OCI-LY1 (cell line): ENCODE results near the gene FEZ2.

Experiments
- H2AFZ ChIP-seq: fragments of 200-600 bp; sonication (generic), shearing (Covaris generic); 2 replicates; pipeline ENCODE4 v1.6.0; 2014; ENCODE audit warnings: antibody characterized with exemption, mild to moderate bottlenecking, low read length
- H3F3A ChIP-seq: fragments of 200-600 bp; sonication (generic), shearing (Covaris generic); 2 replicates; pipeline ENCODE4 v1.6.0; 2014; ENCODE audit warnings: mild to moderate bottlenecking, antibody characterized with exemption, low read length, moderate library complexity; ENCODE audit not compliant: insufficient read depth
- H3K27ac ChIP-seq: fragments of 200-600 bp; sonication (generic); 2 replicates; pipeline ENCODE4 v1.5.1; 2014; ENCODE audit warnings: low read length, mixed run types, mild to moderate bottlenecking, low read depth; ENCODE audit not compliant: poor library complexity, severe bottlenecking
- H3K27me3 ChIP-seq: fragments of 200-600 bp; sonication (generic); 2 replicates; pipeline ENCODE4 v1.6.0; 2014; ENCODE audit warnings: antibody characterized with exemption, mild to moderate bottlenecking, low read length, moderate library complexity; ENCODE audit not compliant: insufficient read depth
- H3K36me3 ChIP-seq: fragments of 200-600 bp; sonication (generic); 2 replicates; pipeline ENCODE4 v1.6.1; 2014; ENCODE audit warnings: mild to moderate bottlenecking, antibody characterized with exemption, low read length, moderate library complexity, mixed read lengths; ENCODE audit not compliant: insufficient read depth
- H3K4me1 ChIP-seq: fragments of 200-600 bp; sonication (generic); 2 replicates; pipeline ENCODE4 v1.5.1; 2014; ENCODE audit warnings: mild to moderate bottlenecking, low read length, moderate library complexity; ENCODE audit not compliant: insufficient read depth, severe bottlenecking
- H3K4me2 ChIP-seq: fragments of 200-600 bp; sonication (generic), shearing (Covaris generic); 2 replicates; pipeline ENCODE4 v1.6.1; 2014; ENCODE audit warnings: low read length
- H3K4me3 ChIP-seq: fragments of 200-600 bp; sonication (generic); 2 replicates; pipeline ENCODE4 v1.5.1; 2014; ENCODE audit warnings: low read length, low read depth, mild to moderate bottlenecking, mixed read lengths; ENCODE audit not compliant: poor library complexity, severe bottlenecking
- H3K79me2 ChIP-seq: fragments of 200-600 bp; shearing (Covaris generic); 2 replicates; pipeline ENCODE4 v1.6.1; 2016; ENCODE audit warnings: mixed run types, low read length, mixed read lengths; ENCODE audit not compliant: insufficient read depth
- H3K9ac ChIP-seq: fragments of 200-600 bp; sonication (generic), shearing (Covaris generic); 2 replicates; pipeline ENCODE4 v1.6.1; 2014; ENCODE audit warnings: mild to moderate bottlenecking, low read length, mixed read lengths
- H3K9me2 ChIP-seq: fragments of 200-600 bp; sonication (generic), shearing (Covaris generic); 2 replicates; pipeline ENCODE4 v1.6.1; 2014; ENCODE audit warnings: low read depth, mild to moderate bottlenecking, low read length, mixed read lengths
- H3K9me3 ChIP-seq: fragments of 200-600 bp; shearing (Covaris generic); 2 replicates; pipeline ENCODE4 v1.6.1; 2014; ENCODE audit warnings: low read length, mixed read lengths
- H4K20me1 ChIP-seq: fragments of 200-600 bp; sonication (generic), shearing (Covaris generic); 2 replicates; pipeline ENCODE4 v1.6.0; 2016; ENCODE audit warnings: mild to moderate bottlenecking, low read length; ENCODE audit not compliant: insufficient read depth
- EZH2 ChIP-seq: fragments of 200-600 bp; sonication (generic), shearing (Covaris generic); IDR thresholded peaks from 2 replicates; pipeline ENCODE4 v1.8.0; 2017; ENCODE audit warnings: borderline replicate concordance, mixed run types, mild to moderate bottlenecking, antibody characterized with exemption, low read length, moderate library complexity, mixed read lengths
- TF ChIP-seq, protein P1 (sequence below): fragments of 200-600 bp; sonication (generic), shearing (Covaris generic); IDR thresholded peaks from 2 replicates; pipeline ENCODE4 v1.5.1; 2017; ENCODE audit warnings: mild to moderate bottlenecking, antibody characterized with exemption, low read length, moderate library complexity, mixed read lengths

Gene FEZ2

DNA sequence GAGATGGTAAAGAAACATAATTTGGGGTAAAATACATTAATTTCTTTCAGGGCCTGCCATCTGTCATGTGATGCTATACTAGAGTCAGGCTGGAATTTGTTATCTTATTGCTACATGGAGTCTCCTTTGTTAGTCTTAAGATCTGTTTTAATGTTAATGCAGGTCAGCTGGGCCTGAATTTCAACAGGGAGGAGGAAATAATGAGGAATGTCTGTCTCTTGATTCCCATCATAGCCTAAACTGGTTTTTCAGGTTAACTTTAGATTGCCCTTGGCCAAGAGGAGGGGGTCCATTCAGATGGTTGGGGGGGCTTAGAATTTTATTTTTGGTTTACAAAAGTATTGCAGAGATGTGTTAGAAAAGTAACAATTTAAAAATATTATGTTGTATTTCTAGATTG lies 19.0 kb upstream of the FEZ2 start:
- Histone ChIP-seq H3K27ac (no peak overlapping the region), H3K4me3 (no peak overlapping the region), H2AFZ (no peak overlapping the region), H3K9me2 (no peaks in the 10 kb centered on the region), H3F3A (no peaks in the 10 kb centered on the region), H4K20me1 (no peaks in the 10 kb centered on the region), H3K27me3 (no peaks in the 10 kb centered on the region), H3K79me2 (no peaks in the 10 kb centered on the region), H3K36me3 (no peaks in the 10 kb centered on the region), H3K4me1 (no peaks in the 10 kb centered on the region), H3K4me2 (no peak overlapping the region), H3K9me3 (no peaks in the 10 kb centered on the region), H3K9ac (no peak overlapping the region)
- TF ChIP-seq EZH2 = no peak
- TF ChIP-seq, protein P1, sequence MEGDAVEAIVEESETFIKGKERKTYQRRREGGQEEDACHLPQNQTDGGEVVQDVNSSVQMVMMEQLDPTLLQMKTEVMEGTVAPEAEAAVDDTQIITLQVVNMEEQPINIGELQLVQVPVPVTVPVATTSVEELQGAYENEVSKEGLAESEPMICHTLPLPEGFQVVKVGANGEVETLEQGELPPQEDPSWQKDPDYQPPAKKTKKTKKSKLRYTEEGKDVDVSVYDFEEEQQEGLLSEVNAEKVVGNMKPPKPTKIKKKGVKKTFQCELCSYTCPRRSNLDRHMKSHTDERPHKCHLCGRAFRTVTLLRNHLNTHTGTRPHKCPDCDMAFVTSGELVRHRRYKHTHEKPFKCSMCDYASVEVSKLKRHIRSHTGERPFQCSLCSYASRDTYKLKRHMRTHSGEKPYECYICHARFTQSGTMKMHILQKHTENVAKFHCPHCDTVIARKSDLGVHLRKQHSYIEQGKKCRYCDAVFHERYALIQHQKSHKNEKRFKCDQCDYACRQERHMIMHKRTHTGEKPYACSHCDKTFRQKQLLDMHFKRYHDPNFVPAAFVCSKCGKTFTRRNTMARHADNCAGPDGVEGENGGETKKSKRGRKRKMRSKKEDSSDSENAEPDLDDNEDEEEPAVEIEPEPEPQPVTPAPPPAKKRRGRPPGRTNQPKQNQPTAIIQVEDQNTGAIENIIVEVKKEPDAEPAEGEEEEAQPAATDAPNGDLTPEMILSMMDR = no peak

DNA sequence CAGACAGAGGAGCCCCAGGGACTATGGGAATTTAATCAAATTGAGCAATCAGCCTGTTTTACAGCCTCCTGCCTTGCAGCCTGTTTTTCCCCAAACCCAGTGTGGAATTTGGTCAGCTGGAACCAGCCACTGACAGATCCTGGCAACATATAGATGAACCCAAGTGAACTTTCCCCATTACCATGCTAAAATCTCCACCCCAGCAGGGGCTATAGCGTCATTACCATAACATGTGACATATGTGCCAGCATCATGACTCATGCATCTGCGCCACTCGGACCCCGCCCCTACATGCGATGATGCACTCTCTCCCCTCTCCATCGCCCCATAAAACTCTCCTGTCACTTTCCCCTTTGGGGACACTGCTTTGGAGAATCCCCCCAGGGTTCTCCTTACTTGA lies 17.3 kb upstream of the FEZ2 start:
- H3F3A ChIP-seq = no peaks in the 10 kb centered on the region
- H3K4me2 ChIP-seq = no peak overlapping the region
- no peaks in the 10 kb centered on the region for H3K36me3 ChIP-seq
- H3K79me2 ChIP-seq = no peaks in the 10 kb centered on the region
- H2AFZ ChIP-seq = no peak overlapping the region
- no peaks in the 10 kb centered on the region for H3K4me1 ChIP-seq
- no peak overlapping the region for H3K4me3 ChIP-seq
- H3K9me3 ChIP-seq = no peaks in the 10 kb centered on the region
- no peaks in the 10 kb centered on the region for H3K27me3 ChIP-seq
- TF ChIP-seq, protein P1 = no peak
- TF ChIP-seq EZH2 = no peak
- no peaks in the 10 kb centered on the region for H3K9me2 ChIP-seq
- no peak overlapping the region for H3K9ac ChIP-seq
- no peaks in the 10 kb centered on the region for H4K20me1 ChIP-seq
- no peak overlapping the region for H3K27ac ChIP-seq

DNA sequence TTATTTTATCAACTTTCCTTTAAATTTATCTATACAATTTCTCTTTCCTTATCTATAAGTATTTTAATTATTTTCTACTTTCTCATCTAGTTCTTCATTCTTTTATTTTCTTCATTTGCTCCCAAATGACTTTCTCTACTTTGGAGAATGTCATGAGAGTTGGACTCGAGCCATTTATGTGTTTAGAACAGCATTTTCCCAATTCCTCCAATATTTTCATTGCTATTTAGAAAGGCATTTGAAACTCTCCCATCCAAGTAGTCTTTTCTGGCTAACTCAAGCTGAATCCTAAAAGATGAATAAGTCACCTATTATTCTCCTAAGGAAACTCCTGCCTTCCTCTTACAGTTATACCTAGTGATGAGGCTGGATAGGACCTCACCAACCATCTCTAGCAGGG lies 15.8 kb upstream of the FEZ2 start:
- H3K27ac ChIP-seq = no peak overlapping the region
- TF ChIP-seq, protein P1 = no peak
- TF ChIP-seq EZH2 = no peak
- no peaks in the 10 kb centered on the region for H3K27me3 ChIP-seq

More for the DNA sequence above, 15.8 kb upstream of the FEZ2 start:
- Histone ChIP-seq H3K79me2 (no peaks in the 10 kb centered on the region), H3K4me3 (no peak overlapping the region), H3K9me3 (no peaks in the 10 kb centered on the region), H4K20me1 (no peaks in the 10 kb centered on the region), H2AFZ (no peak overlapping the region), H3K9me2 (no peaks in the 10 kb centered on the region), H3K4me1 (no peaks in the 10 kb centered on the region), H3K9ac (no peak overlapping the region), H3K36me3 (no peaks in the 10 kb centered on the region), H3F3A (no peaks in the 10 kb centered on the region), H3K4me2 (no peak overlapping the region)
